CD4-positive, alpha-beta T cell treated with Interleukin-6 for 4 hours (primary cell): ENCODE results near the gene NUBPL.
"Not testable (repeated sequence)": the region's sequence is repeated elsewhere in the genome, so short reads cannot be mapped to it uniquely, and the experiment has no call there.

Source experiments
- DNase-seq: peaks from one replicate; pipeline ENCODE4 v3.0.0-alpha.2; 2020; ENCODE audit warnings: mixed read lengths

Gene NUBPL

DNA sequence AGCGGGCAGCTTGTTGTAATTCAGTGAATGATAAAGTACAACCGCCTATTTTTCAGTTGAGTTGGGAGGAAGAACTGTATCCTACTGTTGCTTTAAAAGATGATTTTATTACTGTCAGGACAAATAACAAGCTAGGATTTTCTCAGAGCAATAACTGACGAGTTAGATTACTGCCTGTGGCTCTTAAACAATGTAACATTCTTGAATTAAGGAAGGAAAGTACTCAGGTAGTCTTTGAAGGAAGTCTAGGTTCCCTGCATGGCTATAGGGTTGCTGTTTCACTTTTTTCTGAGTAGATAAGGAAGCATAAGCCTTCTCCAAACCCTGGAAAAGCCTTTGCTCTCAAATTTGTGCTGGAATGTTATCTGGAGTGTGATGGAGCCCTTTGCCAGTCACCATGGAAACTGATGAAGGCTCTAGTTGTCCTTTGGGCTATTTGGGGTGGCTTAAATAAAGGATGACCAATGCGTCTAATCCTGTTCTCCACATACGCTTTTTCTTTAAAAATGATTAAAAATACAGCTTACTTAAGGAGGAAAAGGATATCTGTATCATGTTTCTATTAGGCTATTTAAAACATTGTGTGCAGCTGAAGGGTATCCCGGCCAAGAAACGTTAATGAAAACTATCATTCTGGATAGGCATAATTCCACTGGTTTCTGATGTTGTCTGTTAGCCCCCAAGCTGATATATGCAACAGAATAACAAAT lies 17.7 kb downstream of the NUBPL start:
- DNase-seq = no peak

DNA sequence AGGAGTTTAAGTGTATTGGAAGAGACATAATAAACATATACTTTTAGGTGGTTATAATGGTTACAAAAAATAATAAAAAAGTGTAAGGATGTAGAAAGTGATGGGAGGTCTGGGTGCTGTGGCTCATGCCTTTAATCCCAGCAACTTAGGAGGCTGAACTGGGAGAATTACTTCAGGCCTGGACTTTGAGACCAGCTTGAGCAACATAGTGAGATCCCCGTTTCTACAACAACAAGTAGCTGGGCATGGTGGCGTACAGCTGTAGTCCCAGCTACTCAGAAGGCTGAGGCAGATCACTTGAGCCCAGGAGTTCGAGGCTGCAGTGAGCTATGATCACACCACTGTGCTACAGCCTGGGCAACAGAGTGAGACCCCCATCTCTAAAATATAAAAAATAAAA lies 19.0 kb downstream of the NUBPL start:
- DNase-seq = no peak

DNA sequence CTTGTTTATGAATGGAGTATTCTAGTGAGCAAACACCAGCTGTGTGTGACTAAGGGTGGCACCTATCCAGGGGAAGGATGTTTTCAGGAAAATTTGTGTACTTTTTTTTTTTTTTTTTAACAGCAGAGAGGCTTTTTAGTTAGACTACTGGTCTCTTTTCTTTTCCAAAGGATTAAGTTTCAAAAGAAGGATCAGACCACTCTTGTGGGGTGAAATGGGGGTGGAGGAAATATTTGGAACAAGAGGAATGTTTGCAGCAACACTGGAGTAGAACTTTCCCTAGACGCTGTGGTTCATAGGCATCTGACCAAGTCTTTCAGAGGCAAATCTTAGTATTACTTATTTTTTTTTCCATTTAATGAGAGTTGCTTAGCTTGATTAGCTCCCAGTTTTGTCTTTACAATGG lies 21.1 kb downstream of the NUBPL start:
- no peak for DNase-seq

DNA sequence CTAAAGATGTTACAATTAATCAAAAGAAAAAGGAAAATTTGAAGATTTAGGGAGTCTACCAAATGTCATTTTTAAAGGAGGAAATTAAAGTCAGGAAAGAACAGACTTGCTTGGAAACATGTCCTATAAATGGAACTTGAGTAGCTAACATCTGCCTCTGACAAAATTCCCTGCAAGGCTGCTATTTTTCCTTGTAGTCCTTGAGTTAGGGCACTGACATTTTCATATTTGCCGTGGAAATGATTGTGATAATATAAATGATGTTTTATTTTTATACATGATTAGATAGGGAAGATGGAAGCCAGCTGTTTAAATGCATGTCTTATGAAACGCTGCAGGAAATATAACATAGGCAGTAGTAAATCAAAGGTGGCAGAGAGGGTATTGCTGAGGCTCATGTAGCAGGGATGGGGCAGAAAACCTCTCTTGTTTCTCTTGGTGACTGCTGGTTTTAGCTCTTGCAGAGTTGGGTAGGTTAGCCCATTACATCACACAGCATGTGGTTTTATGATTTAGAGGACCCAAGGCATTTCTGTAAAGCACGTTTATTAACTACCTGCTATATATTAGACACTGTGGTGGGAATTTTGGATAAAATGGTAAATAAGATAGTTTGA lies 21.7 kb downstream of the NUBPL start:
- no peak for DNase-seq

DNA sequence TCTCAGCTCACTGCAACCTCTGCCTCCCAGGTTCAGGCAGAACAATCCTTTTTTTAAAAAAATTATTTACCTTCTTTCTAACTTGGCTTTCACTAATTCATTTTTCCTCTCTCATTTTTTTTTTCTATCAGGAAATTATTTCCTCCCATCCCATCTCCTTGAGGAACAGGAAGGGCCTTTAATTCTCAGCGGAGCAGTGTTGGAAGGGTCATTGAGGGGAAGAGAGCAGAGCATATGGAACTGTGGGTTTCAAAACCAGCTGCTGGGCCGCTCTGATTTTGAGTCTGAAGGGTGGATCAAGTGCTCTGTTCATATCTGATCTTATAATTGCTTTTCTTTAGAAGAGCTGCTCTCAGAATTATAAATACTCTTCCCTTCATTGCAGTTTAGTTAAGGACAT lies 29.0 kb downstream of the NUBPL start:
- no peak for DNase-seq

DNA sequence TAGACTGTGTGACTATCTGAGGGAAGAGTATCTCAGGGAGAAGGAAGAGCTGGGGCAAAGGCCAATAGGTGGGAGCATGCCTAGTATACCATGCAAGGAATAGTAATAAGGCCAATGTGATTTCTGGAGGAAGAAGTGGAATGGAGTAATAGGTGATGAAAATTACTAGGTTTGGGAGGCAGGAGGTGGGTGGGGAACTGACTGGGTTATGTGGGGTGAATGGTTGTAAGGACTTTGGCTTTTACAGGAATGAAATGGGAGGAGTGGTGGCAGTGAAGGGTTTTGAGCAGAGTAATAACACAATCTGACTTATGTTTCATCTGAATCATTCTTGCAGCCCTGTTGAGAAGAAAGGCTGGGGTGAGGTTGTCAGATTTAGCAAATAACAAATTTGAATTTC lies 30.9 kb downstream of the NUBPL start:
- no peak for DNase-seq

DNA sequence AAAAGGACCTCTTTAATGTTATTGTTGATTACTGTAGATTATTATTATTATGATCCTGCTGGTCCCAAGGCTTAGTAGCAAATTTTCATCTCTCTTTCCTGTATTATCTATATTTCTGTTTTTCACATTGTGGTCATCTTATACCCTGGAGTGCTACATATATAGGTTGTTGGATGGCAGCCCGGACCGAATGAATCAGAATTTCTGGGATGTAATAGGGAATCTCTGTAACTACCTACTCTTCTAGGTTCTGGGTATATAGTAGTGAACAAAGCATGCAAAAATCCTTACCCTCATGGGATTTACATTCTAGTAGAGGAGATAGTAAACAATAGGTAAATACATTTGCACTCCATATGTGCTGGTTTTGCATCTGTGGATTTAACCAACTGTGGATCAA lies 31.4 kb downstream of the NUBPL start:
- no peak for DNase-seq

DNA sequence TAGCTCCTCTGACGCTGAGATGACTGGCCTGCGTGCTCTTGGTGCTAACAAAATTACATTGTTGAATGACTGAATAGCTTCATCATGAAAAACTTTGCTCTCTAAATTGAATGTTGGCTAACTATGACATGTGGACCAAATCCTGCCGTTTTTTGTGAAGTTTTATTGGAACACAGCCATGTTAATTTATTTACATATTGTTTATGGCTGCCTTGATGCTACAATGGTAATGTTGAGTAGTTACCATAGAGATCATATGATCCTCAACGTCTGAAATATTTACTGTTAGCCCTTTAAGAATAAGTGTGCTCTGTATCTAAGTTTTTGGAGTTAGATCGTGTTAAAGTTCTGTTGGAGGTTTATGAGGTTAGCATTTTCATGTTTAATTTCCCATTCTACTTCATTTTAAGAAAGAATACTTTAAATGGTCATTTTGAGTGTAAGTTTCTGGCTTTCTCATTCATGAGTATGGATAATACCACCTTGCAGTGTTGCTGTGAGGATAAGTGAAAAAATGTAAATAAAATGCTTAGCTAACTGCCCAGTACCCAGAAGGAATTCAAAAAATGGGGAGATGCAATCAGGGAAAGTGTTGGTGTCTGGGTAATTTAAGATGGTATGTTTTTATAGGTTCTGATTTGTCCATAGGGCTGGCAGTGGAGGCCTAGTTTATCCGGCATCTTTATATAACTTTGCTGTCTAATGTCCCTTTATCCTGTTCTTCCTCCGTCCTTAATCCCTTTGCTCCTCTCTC lies 35.3 kb downstream of the NUBPL start:
- no peak for DNase-seq

DNA sequence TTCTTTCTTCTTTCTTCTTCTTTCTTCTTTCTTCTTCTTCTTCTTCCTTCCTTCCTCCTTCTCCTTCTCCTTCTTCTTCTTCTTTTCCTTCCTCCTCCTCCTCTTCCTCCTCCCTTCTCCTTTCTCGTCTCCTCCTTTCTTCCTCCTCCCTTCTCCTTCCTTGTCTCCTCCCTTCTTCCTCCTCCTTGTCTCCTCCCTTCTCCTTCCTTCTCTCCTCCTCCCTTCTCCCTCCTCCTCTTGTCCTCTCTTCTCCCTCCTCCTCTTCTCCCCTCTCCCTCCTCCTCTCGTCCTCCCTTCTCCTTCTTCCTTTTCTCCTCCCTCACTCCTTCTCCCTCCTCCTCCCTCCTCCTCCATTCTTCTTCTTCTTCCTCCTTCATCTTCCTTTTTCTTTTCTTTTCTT lies 44.5 kb downstream of the NUBPL start:
- no peak for DNase-seq

DNA sequence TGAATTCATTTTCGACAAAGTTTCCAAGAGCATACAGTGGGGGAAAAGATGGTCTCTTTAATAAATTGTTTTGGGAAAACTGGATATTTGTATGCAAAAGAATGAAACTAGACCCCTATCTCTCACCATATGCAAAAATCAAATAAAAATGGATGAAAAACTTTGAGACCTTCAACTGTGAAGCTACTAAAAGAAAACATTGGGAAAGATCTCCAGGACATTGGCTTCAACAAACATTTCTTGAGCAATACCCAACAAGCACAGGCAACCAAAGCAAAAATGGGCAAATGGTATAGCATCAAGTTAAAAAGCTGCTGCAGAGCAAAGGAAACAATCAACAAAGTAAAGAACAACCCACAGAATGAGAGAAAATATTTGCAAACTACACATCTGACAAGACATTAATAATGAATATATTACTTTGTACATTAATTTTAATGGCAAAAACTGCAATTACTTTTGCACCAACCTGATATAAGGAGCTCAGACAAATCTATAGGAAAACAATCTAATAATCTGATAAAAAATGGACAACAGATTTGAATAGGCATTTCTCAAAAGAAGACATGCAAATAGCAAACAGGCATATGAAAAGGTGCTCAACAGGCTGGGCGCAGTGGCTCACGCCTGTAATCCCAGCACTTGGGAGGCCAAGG lies 50.7 kb downstream of the NUBPL start:
- DNase-seq = no peak

DNA sequence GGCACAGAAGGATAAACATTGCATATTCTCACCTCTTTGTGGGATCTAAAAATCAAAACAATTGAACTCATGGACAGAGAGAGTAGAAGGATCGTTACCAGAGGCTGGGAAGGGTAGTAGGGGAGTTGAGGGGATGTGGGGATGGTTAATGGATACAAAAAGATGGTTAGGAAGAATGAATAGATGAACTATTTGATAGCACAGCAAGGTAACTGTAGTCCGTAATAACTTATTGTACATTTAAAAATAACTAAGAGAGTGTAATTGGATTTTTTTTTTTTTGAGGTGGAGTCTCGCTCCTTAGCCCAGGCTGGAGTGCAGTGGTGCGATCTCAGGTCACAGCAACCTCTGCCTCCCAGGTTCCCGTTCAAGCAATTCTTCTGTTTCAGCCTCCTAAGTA lies 52.0 kb downstream of the NUBPL start:
- no peak for DNase-seq

DNA sequence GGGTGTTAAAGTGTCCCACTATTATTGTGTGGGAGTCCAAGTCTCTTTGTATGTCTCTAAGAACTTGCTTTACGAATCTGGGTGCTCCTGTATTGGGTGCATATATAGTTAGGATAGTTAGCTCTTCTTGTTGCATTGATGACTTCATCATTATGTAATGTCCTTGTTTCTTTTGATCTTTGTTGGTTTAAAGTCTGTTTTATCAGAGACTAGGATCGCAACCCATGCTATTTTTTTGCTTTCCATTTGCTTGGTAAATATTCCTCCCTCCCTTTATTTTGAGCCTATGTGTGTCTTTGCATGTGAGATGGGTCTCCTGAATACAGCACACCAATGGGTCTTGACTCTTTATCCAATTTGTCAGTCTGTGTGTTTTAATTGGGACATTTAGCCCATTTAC lies 57.7 kb downstream of the NUBPL start:
- not testable (repeated sequence) for DNase-seq

DNA sequence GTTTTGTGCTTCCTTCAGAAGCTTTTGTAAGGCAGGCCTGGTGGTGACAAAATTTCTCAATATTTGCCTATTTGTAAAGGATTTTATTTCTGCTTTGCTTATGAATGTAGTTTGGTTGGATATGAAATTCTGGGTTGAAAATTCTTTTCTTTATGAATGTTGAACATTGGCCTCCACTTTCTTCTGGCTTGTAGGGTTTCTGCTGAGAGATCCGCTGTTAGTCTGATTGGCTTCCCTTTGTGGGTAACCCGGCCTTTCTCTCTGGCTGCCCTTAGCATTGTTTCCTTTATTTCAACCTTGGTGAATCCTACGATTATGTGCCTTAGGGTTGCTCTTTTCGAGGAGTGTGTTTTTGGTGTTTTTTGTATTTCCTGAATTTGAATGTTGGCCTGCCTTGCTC lies 58.2 kb downstream of the NUBPL start:
- no peak for DNase-seq

DNA sequence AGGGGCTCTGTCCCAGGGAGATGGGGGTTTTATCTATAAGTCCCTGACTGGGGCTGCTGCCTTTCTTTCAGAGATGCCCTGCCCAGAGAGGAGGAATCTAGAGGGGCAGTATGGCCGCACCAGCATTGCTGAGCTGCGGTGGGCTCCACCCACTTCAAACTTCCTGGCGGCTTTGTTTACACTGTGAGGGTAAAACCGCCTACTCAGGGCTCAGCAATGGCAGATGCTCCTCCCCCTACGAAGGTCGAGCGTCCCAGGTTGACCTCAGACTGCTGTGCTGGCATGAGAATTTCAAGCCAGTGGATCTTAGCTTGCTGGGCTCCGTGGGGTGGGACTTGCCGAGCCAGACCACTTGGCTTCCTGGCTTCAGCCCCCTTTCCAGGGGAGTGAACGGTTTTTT lies 59.7 kb downstream of the NUBPL start:
- not testable (repeated sequence) for DNase-seq

DNA sequence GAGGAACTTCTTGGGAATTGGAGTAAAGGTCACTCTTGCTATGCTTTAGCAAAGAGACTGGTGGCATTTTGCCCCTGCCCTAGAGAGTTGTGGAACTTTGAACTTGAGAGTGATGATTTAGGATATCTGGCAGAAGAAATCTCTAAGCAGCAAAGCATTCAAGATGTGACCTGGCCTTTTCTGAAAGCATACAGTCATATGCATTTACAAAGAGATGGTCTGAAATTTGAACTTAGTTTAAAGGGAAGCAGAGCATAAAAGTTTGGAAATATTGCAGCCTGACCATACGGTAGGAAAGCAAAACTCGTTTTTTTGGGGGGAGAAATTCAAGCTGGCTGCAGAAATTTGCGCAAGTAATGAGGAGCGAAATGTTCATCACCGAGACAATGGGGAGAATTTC lies 60.9 kb downstream of the NUBPL start:
- no peak for DNase-seq

DNA sequence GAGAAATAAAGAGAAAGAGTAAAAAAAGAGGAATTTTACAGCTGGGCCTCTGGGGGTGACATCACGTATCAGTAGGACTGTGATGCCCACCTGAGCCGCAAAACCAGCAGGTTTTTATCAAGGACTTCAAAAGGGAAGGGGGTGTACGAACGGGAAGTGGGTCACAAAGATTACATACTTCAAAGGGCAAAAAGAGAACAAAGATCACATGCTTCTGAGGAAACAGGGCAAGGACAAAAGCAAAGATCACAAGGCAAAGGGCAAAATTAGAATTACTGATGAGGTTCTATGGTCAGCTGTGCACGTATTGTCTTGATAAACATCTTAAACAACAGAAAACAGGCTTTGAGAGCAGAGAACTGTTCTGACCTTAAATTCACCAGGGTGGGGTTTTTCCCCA lies 91.7 kb downstream of the NUBPL start:
- not testable (repeated sequence) for DNase-seq

DNA sequence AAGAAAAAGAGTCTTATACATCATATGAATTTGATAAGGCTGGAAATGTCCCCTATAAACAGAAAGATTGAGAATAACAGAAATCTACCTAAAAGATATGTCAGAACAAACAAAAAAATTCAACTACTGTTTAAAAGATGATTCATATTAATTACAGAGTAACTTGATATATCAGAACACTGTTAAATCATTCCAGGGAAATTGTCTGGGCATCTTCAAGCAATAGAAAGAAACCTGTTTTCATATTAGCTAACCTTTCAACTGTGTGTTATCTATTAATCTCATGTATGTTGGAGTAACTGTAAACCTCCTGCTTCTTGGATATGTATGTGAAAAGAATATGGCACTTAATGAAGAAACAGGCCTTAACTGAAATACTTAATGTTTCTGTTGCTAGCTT lies 96.7 kb downstream of the NUBPL start:
- DNase-seq = no peak

DNA sequence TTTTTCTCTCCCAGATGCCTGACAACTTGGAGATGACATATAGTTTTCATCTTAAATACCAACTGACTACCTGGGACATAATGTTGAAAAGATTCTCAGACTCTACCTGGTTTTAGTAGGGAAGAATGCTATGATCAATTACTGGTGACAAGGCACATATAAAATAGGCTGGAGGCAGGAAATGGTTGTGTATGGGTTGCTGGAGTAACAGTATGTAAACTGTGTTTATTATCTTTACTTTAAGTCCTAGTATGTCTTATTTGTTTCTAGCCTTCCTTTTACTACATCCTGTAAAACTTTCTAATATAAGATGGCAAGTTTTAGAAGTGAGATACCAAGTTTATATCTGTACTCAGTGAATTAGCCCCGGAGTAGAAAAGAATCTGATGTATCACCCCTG lies 98.1 kb downstream of the NUBPL start:
- DNase-seq = no peak

DNA sequence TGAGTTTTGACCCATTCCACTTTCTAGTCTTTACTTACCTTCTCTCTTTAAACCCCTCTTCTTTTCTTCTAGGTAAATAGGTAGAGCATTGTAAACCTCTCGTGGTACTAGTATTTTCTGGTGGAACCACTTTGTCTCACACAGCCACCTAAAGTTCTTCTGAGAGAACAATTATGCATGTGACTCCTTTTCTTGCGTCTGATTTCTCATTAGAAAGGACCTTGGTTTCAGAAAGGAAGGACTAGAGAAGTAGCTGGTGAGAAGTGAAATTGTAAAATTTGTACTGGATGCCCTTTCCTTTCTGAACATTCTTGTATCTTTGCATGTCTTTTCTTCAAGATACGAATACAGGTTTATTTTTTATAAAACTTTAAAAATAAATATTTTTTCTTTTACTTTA lies 99.0 kb downstream of the NUBPL start:
- DNase-seq = no peak

DNA sequence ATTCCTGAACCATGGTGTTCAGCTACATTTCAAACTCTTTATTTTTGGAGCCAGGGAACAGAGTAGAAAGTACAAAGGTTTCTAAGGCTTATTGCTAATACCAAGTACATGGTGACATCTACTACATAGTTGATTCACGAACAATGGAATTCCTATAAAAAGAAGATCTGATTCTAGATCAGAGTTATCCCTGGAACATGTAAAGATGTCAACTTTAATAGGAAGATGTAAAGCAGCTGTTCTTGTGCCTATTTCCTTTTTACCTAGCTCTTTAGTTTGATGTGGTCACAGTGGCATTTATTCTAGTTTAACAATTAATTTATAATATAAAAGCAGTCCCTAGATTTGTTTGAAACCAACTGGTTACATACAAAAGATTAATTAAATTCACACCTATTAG lies 99.5 kb downstream of the NUBPL start:
- DNase-seq = no peak

DNA sequence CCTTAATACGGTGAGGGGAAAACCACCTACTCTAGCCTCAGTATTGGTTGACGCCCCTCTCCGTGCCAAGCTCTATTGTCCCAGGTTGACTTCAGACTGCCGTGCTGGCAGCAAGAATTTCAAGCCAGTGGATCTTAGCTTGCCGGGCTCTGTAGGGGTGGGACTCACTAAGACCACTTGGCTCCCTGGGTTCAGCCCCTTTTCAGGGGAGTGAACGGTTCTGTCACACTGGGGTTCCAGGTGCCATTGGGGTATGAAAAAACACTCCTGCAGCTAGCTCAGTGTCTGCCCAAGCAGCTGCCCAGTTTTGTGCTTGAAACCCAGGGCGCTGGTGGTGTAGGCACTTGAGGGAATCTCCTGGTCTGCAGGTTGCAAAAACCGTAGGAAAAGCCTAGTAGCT lies 107.1 kb downstream of the NUBPL start:
- no peak for DNase-seq

DNA sequence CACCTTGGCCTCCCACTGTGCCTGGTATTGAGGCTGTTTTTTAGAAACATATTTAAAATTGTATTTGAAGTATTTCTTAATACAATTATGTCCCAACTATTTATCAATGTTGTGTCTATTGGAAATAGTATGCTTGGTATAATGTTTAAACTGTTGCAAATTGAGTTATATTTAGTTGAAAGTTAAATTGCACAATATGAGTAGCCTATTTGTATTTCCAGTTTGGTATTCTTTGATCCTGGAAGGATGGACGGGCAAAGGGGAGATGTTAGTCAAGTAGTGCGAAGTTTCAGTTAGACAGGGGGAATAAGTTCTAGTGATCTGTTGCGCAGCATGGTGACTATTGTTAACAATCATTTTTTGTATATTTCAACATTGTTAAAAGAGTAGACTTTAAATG lies 111.5 kb downstream of the NUBPL start:
- DNase-seq = no peak

DNA sequence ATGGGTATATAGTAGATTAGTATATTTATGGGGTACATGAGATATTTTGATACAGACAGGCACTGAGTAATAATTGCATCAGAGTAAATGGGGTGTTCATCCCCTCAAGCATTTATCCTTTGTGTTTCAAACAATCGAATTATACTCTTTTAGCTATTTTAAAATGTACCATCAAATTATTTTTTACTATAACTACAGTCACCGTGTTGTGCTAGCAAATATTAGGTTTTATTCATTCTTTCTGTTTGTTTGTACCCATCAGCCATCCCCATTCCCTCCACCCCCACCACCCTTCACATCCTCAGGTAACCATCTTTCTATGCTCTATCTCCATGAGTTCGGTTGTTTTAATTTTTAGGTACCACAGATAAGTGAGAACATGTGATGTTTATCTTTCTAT lies 115.8 kb downstream of the NUBPL start:
- DNase-seq = no peak

DNA sequence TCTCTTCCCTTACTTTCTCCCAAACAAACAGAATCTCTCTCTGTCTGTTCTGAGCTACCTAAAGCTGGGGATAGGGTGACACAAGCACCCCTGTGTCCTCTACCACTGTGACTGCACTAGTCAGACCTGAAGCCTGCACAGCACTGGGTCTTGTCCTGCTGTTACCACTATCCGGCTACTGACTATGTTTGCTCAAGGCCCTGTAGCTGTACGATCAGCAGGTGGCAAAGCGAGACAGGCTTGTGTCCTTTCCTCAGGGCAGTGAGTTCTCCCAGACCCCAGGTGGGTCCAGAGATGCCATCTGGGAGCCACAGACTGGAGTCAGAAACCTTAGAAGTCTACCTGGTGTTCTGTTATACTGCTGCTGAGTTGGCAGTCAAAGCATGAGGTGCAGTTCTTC lies 116.4 kb downstream of the NUBPL start:
- DNase-seq = no peak
